WTC11 (cell line): ENCODE results near the gene IFNG-AS1.

Experiments used
- ELF4 ChIP-seq: sonication (generic); formaldehyde crosslinking; IDR thresholded peaks from 2 replicates; pipeline ENCODE4 v1.8.1; 2022; ENCODE audit warnings: low read depth, mild to moderate bottlenecking, moderate library complexity, missing genetic modification reagents
- ZNF263 ChIP-seq: sonication (generic); formaldehyde crosslinking; IDR thresholded peaks from 2 replicates; pipeline ENCODE4 v1.8.1; 2022; ENCODE audit warnings: low read depth, mild to moderate bottlenecking, moderate library complexity, missing genetic modification reagents

- TF ChIP-seq ELF4 (CRISPR knock-in tag) (no peak), ZNF263 (no peak)
Observed at GRCh38 chr12:67996347-67996746, 7.1 kb downstream of the IFNG-AS1 start.
